DOHH2 (cell line): ENCODE data around the gene CFHR5.
"Not testable (repeated sequence)": the region's sequence is repeated elsewhere in the genome, so short reads cannot be mapped to it uniquely, and the experiment has no call there.

Experiments used
- H3F3A ChIP-seq: fragments of 200-600 bp; sonication (generic), shearing (Covaris generic); 2 replicates; pipeline ENCODE4 v1.6.0; 2016; ENCODE audit warnings: antibody characterized with exemption, mild to moderate bottlenecking; ENCODE audit not compliant: control insufficient read depth, insufficient read depth
- H3K27ac ChIP-seq: fragments of 200-600 bp; sonication (generic); 2 replicates; pipeline ENCODE4 v1.5.1; 2014; ENCODE audit warnings: low read depth, mild to moderate bottlenecking, low read length, moderate library complexity
- H3K27me3 ChIP-seq: fragments of 200-600 bp; sonication (generic); 2 replicates; pipeline ENCODE4 v1.6.1; 2014; ENCODE audit warnings: mild to moderate bottlenecking, low read length, mixed read lengths; ENCODE audit not compliant: control insufficient read depth
- H3K36me3 ChIP-seq: fragments of 200-600 bp; sonication (generic); 2 replicates; pipeline ENCODE4 v1.6.1; 2014; ENCODE audit warnings: mild to moderate bottlenecking, low read length, moderate library complexity, mixed read lengths; ENCODE audit not compliant: control insufficient read depth
- H3K4me1 ChIP-seq: fragments of 200-600 bp; sonication (generic); 2 replicates; pipeline ENCODE4 v1.6.1; 2014; ENCODE audit warnings: mild to moderate bottlenecking, low read length, mixed read lengths; ENCODE audit not compliant: control insufficient read depth
- H3K4me2 ChIP-seq: fragments of 200-600 bp; sonication (generic); 2 replicates; pipeline ENCODE4 v1.6.0; 2014; ENCODE audit warnings: mild to moderate bottlenecking, low read length, moderate library complexity
- H3K4me3 ChIP-seq: fragments of 200-600 bp; sonication (generic); 2 replicates; pipeline ENCODE4 v1.5.1; 2014; ENCODE audit warnings: mild to moderate bottlenecking, low read length, mixed read lengths
- H3K79me2 ChIP-seq: fragments of 200-600 bp; sonication (generic); 2 replicates; pipeline ENCODE4 v1.6.1; 2014; ENCODE audit warnings: mild to moderate bottlenecking, low read length, mixed read lengths; ENCODE audit not compliant: control insufficient read depth
- H3K9me2 ChIP-seq: fragments of 200-600 bp; sonication (generic); replicated peaks from 2 replicates; pipeline ENCODE4 v1.6.1; 2014; ENCODE audit warnings: mild to moderate bottlenecking, low read length, mixed read lengths; ENCODE audit not compliant: control insufficient read depth
- H3K9me3 ChIP-seq: fragments of 200-600 bp; sonication (generic); 2 replicates; pipeline ENCODE4 v1.6.1; 2014; ENCODE audit warnings: antibody characterized with exemption, low read length, mixed read lengths; ENCODE audit not compliant: control insufficient read depth, insufficient read depth
- H4K20me1 ChIP-seq: fragments of 200-600 bp; sonication (generic); 2 replicates; pipeline ENCODE4 v1.6.0; 2014; ENCODE audit warnings: low read depth, mild to moderate bottlenecking, antibody characterized with exemption, low read length, moderate library complexity; ENCODE audit not compliant: control insufficient read depth, insufficient read depth
- EZH2phosphoT487 ChIP-seq: fragments of 200-600 bp; sonication (generic); IDR thresholded peaks from 2 replicates; pipeline ENCODE4 v1.6.1; 2017; ENCODE audit warnings: borderline replicate concordance, mild to moderate bottlenecking, antibody characterized with exemption, low read length, moderate library complexity, mixed read lengths
- TF ChIP-seq, protein P1 (sequence below): fragments of 200-600 bp; sonication (generic); IDR thresholded peaks from one replicate; pipeline ENCODE4 v1.5.1; 2014; ENCODE audit warnings: antibody characterized with exemption, mild to moderate bottlenecking, low read depth, low read length; ENCODE audit not compliant: poor library complexity, severe bottlenecking

Gene CFHR5

GRCh38 chr1:196991919-196992651 lies 14.7 kb downstream of the CFHR5 start:
- H3K36me3 ChIP-seq, H3K27me3 ChIP-seq, H3K4me1 ChIP-seq, H4K20me1 ChIP-seq, H3K4me3 ChIP-seq, H3K9me3 ChIP-seq, H3K27ac ChIP-seq, H3F3A ChIP-seq, H3K4me2 ChIP-seq, H3K9me2 ChIP-seq, H3K79me2 ChIP-seq: not testable (repeated sequence)

DNA sequence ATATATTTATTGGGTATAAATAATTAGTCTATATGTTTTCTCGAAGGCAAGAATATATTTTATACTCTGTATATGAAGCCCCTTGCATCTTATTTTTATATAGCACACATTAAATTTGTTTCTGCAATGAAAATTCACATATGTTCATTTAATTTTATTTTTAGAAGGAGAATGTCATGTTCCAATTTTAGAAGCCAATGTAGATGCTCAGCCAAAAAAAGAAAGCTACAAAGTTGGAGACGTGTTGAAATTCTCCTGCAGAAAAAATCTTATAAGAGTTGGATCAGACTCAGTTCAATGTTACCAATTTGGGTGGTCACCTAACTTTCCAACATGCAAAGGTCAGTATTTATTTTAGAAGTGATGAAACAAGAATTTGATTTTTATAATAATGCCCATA lies 16.6 kb downstream of the CFHR5 start:
- H3K4me1 ChIP-seq, result no peaks in the 10 kb centered on the region
- H3K9me3 ChIP-seq, result no peaks in the 10 kb centered on the region
- H3K27ac ChIP-seq, result no peak overlapping the region
- no peaks in the 10 kb centered on the region for H3F3A ChIP-seq
- TF ChIP-seq EZH2phosphoT487, result no peak
- TF ChIP-seq, protein P1, sequence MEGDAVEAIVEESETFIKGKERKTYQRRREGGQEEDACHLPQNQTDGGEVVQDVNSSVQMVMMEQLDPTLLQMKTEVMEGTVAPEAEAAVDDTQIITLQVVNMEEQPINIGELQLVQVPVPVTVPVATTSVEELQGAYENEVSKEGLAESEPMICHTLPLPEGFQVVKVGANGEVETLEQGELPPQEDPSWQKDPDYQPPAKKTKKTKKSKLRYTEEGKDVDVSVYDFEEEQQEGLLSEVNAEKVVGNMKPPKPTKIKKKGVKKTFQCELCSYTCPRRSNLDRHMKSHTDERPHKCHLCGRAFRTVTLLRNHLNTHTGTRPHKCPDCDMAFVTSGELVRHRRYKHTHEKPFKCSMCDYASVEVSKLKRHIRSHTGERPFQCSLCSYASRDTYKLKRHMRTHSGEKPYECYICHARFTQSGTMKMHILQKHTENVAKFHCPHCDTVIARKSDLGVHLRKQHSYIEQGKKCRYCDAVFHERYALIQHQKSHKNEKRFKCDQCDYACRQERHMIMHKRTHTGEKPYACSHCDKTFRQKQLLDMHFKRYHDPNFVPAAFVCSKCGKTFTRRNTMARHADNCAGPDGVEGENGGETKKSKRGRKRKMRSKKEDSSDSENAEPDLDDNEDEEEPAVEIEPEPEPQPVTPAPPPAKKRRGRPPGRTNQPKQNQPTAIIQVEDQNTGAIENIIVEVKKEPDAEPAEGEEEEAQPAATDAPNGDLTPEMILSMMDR, result no peak
- no peaks in the 10 kb centered on the region for H4K20me1 ChIP-seq
- H3K27me3 ChIP-seq, result no peaks in the 10 kb centered on the region
- no peaks in the 10 kb centered on the region for H3K9me2 ChIP-seq
- H3K4me3 ChIP-seq, result no peak overlapping the region
- H3K79me2 ChIP-seq, result no peaks in the 10 kb centered on the region
- no peak overlapping the region for H3K4me2 ChIP-seq
- no peaks in the 10 kb centered on the region for H3K36me3 ChIP-seq

DNA sequence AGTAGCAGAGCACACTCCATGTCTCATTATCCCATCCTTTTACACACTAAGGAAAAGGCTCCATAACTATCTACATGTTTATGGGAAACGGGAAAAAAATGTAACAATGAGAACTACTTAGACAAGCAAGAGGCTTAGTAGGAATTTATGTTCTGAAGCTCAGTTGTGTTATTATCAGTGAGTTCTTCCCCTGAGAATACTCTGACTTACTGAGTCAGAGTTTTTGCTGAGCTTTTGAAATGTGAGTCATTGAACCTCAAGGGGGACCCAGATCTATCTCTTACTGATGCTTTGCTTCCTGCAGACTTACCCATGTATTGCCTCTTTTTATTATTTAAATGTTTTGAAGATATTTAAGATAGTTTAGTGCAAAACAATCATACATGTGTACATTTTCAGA lies 20.1 kb downstream of the CFHR5 start:
- Histone ChIP-seq H3K4me1 (no peaks in the 10 kb centered on the region), H3K27ac (no peak overlapping the region)

GRCh38 chr1:197001828-197002227 lies 24.5 kb downstream of the CFHR5 start:
- Histone ChIP-seq H3K4me3 (no peak overlapping the region), H3K4me2 (no peak overlapping the region), H3K9me2 (no peaks in the 10 kb centered on the region), H3K27ac (no peak overlapping the region), H3K36me3 (no peaks in the 10 kb centered on the region), H3K27me3 (no peaks in the 10 kb centered on the region), H3F3A (no peaks in the 10 kb centered on the region), H3K9me3 (no peaks in the 10 kb centered on the region), H3K79me2 (no peaks in the 10 kb centered on the region), H4K20me1 (no peaks in the 10 kb centered on the region), H3K4me1 (no peaks in the 10 kb centered on the region)
- TF ChIP-seq, protein P1, result no peak
- no peak for TF ChIP-seq EZH2phosphoT487

More for the DNA sequence above, 20.1 kb downstream of the CFHR5 start:
- Histone ChIP-seq H3K79me2 (no peaks in the 10 kb centered on the region), H3K4me3 (no peak overlapping the region), H3K9me3 (no peaks in the 10 kb centered on the region), H3K4me2 (no peak overlapping the region), H3K9me2 (no peaks in the 10 kb centered on the region), H3F3A (no peaks in the 10 kb centered on the region), H4K20me1 (no peaks in the 10 kb centered on the region), H3K36me3 (no peaks in the 10 kb centered on the region), H3K27me3 (no peaks in the 10 kb centered on the region)
- TF ChIP-seq, protein P1, result no peak
- TF ChIP-seq EZH2phosphoT487, result no peak
